H9 (cell line): ENCODE results near the gene C20orf204. TPM values are rescaled to one million over a fixed set of nuclear protein-coding genes. Genes with fewer than 3 reads are reported as not detected.

Experiments used
- DNase-seq: peaks from one replicate; pipeline ENCODE4 v3.0.0-alpha.2; 2017
- H2AFZ ChIP-seq: one replicate; pipeline ENCODE4 v1.6.1; 2013; ENCODE audit warnings: mild to moderate bottlenecking, low read length, control low read depth, moderate library complexity
- H2AK5ac ChIP-seq: 2 replicates; pipeline ENCODE4 v1.6.1; 2013; ENCODE audit warnings: low read length, control low read depth, mixed read lengths; ENCODE audit not compliant: insufficient read length
- H2BK120ac ChIP-seq: one replicate; pipeline ENCODE4 v1.6.1; 2013; ENCODE audit warnings: low read depth, mild to moderate bottlenecking, low read length, control low read depth, inconsistent platforms; ENCODE audit not compliant: poor library complexity, severe bottlenecking
- H2BK12ac ChIP-seq: 2 replicates; pipeline ENCODE4 v1.6.1; 2013; ENCODE audit warnings: low read length, control low read depth, mixed read lengths, low read depth; ENCODE audit not compliant: insufficient read length
- H2BK15ac ChIP-seq: 2 replicates; pipeline ENCODE4 v1.6.1; 2013; ENCODE audit warnings: low read depth, low read length, control low read depth
- H2BK20ac ChIP-seq: one replicate; pipeline ENCODE4 v1.6.1; 2013; ENCODE audit warnings: low read depth, mild to moderate bottlenecking, low read length, control low read depth, inconsistent platforms; ENCODE audit not compliant: poor library complexity, severe bottlenecking
- H2BK5ac ChIP-seq: 2 replicates; pipeline ENCODE4 v1.6.1; 2013; ENCODE audit warnings: low read length, control low read depth, mixed read lengths; ENCODE audit not compliant: insufficient read length
- H3K14ac ChIP-seq: 2 replicates; pipeline ENCODE4 v1.6.1; 2013; ENCODE audit warnings: low read length, control low read depth; ENCODE audit not compliant: insufficient read depth
- H3K18ac ChIP-seq: 2 replicates; pipeline ENCODE4 v1.6.1; 2013; ENCODE audit warnings: low read depth, mild to moderate bottlenecking, mixed read lengths, low read length, control low read depth; ENCODE audit not compliant: insufficient read length
- H3K23ac ChIP-seq: 2 replicates; pipeline ENCODE4 v1.6.1; 2013; ENCODE audit warnings: low read length, control low read depth, mixed read lengths, low read depth; ENCODE audit not compliant: insufficient read length
- H3K23me2 ChIP-seq: 2 replicates; pipeline ENCODE4 v1.6.1; 2013; ENCODE audit warnings: low read depth, mild to moderate bottlenecking, mixed read lengths, low read length, control low read depth; ENCODE audit not compliant: insufficient read length, poor library complexity, severe bottlenecking
- H3K27ac ChIP-seq: 2 replicates; pipeline ENCODE4 v1.5.1; 2013; ENCODE audit warnings: low read length, control low read depth, mixed read lengths, low read depth; ENCODE audit not compliant: insufficient read length
- H3K27me3 ChIP-seq: 2 replicates; pipeline ENCODE4 v1.6.1; 2013; ENCODE audit warnings: low read length, control low read depth, inconsistent platforms; ENCODE audit not compliant: insufficient read depth
- H3K4ac ChIP-seq: 2 replicates; pipeline ENCODE4 v1.6.1; 2013; ENCODE audit warnings: low read depth, mild to moderate bottlenecking, control low read depth, inconsistent platforms, low read length, moderate library complexity
- H3K4me1 ChIP-seq: 2 replicates; pipeline ENCODE4 v1.6.1; 2013; ENCODE audit warnings: low read length, control low read depth, inconsistent platforms; ENCODE audit not compliant: insufficient read depth
- H3K4me2 ChIP-seq: 2 replicates; pipeline ENCODE4 v1.6.1; 2013; ENCODE audit warnings: low read length, control low read depth, mixed read lengths; ENCODE audit not compliant: insufficient read length, insufficient read depth
- H3K56ac ChIP-seq: 2 replicates; pipeline ENCODE4 v1.6.1; 2013; ENCODE audit warnings: low read depth, mild to moderate bottlenecking, mixed read lengths, low read length, control low read depth; ENCODE audit not compliant: insufficient read length
- H3K79me1 ChIP-seq: 2 replicates; pipeline ENCODE4 v1.6.1; 2013; ENCODE audit warnings: low read depth, mild to moderate bottlenecking, moderate library complexity, low read length, control low read depth, inconsistent platforms; ENCODE audit not compliant: insufficient read depth, poor library complexity, severe bottlenecking
- H3K79me2 ChIP-seq: 2 replicates; pipeline ENCODE4 v1.6.1; 2013; ENCODE audit warnings: low read length, control low read depth, inconsistent platforms; ENCODE audit not compliant: insufficient read depth
- H3K9ac ChIP-seq: 2 replicates; pipeline ENCODE4 v1.6.1; 2013; ENCODE audit warnings: low read length, control low read depth, mixed read lengths; ENCODE audit not compliant: insufficient read length; ENCODE audit errors: extremely low read depth
- H3K9me3 ChIP-seq: one replicate; pipeline ENCODE4 v1.6.1; 2013; ENCODE audit warnings: low read depth, low read length, inconsistent platforms; ENCODE audit not compliant: control insufficient read depth
- H3T11ph ChIP-seq: one replicate; pipeline ENCODE4 v1.6.1; 2013; ENCODE audit warnings: mild to moderate bottlenecking, low read length, control low read depth, inconsistent platforms
- H4K20me1 ChIP-seq: one replicate; pipeline ENCODE4 v1.6.1; 2013; ENCODE audit not compliant: control insufficient read depth, insufficient read length, insufficient read depth
- H4K5ac ChIP-seq: 2 replicates; pipeline ENCODE4 v1.6.1; 2013; ENCODE audit warnings: low read depth, mild to moderate bottlenecking, mixed read lengths, low read length, control low read depth; ENCODE audit not compliant: insufficient read length
- H4K8ac ChIP-seq: replicated peaks from 2 replicates; pipeline ENCODE4 v1.6.1; 2013; ENCODE audit warnings: low read length, control low read depth, mixed read lengths, low read depth; ENCODE audit not compliant: insufficient read length
- H4K91ac ChIP-seq: 2 replicates; pipeline ENCODE4 v1.6.1; 2013; ENCODE audit warnings: low read depth, mild to moderate bottlenecking, moderate library complexity, mixed read lengths, low read length, control low read depth; ENCODE audit not compliant: insufficient read length
- H3K27ac Mint-ChIP-seq, 3 experiments: 2 replicates in 2 of 3; 3 replicates in 1 of 3; pipeline ENCODE4 v1.8.0; 2020 to 2021; ENCODE audit warnings: mixed read lengths in 3 of 3, mild to moderate bottlenecking in 1 of 3, moderate library complexity in 1 of 3
- H3K27me3 Mint-ChIP-seq: 2 replicates; pipeline ENCODE4 v1.8.0; 2021; ENCODE audit warnings: low read depth, mild to moderate bottlenecking, moderate library complexity, mixed read lengths
- H3K36me3 Mint-ChIP-seq, 3 experiments: 2 replicates in 2 of 3; 3 replicates in 1 of 3; pipeline ENCODE4 v1.8.0; 2020 to 2021; ENCODE audit warnings: low read depth in 3 of 3, mixed read lengths in 3 of 3; ENCODE audit not compliant: insufficient read depth in 1 of 3
- H3K4me1 Mint-ChIP-seq, 2 experiments: 2 replicates each; pipeline ENCODE4 v1.8.0; 2020; ENCODE audit warnings: mixed read lengths in 2 of 2
- H3K4me3 Mint-ChIP-seq, 2 experiments: 2 replicates in 1 of 2; 3 replicates in 1 of 2; pipeline ENCODE4 v1.8.0; 2020 to 2021; ENCODE audit warnings: mild to moderate bottlenecking in 2 of 2, mixed read lengths in 2 of 2, moderate library complexity in 1 of 2
- H3K9me3 Mint-ChIP-seq, 2 experiments: 2 replicates in 1 of 2; 3 replicates in 1 of 2; pipeline ENCODE4 v1.8.0; 2020; ENCODE audit warnings: mild to moderate bottlenecking in 2 of 2, mixed read lengths in 2 of 2, moderate library complexity in 1 of 2
- CTCF ChIP-seq: fragments of 200-600 bp; sonication (generic); conservative IDR thresholded peaks from 3 replicates; pipeline ENCODE4 v1.8.0; 2021; ENCODE audit warnings: antibody characterized with exemption, mild to moderate bottlenecking
- WGBS: extraction: QIAGEN DNeasy Blood & Tissue Kit; methylation state at CpG from one replicate; pipeline ENCODE4 v1.1.7; 2013; ENCODE audit warnings: missing lambda C conversion rate, low lambda C conversion rate, mixed read lengths; ENCODE audit not compliant: insufficient read length; ENCODE audit errors: extremely low coverage; 5-methylcytosine and 5-hydroxymethylcytosine counted together
- total RNA-seq: library from RNA; stranded (reverse); gene quantifications from 2 replicates; pipeline ENCODE4 v1.2.1, GENCODE V29; 2021

The C20orf204 gene
- total RNA-seq, 1 experiment from 2014 or later, result 2.2 TPM

- Mint-ChIP-seq H3K9me3 (no peaks in the 10 kb centered on the region), H3K4me1 (no peaks in the 10 kb centered on the region), H3K4me3 (no peak overlapping the region), H3K27ac (no peak overlapping the region), H3K27me3 (no peaks in the 10 kb centered on the region), H3K36me3 (peaks cover 33 to 88% (median 72%) of the 10 kb centered on the region in 3 experiments)
- Histone ChIP-seq H2BK5ac (no peak overlapping the region), H3K4me2 (no peak overlapping the region), H2BK120ac (no peak overlapping the region), H3K27ac (no peak overlapping the region), H3K79me1 (no peaks in the 10 kb centered on the region), H2BK12ac (no peak overlapping the region), H3K9me3 (no peaks in the 10 kb centered on the region), H3K27me3 (no peaks in the 10 kb centered on the region), H4K91ac (no peak overlapping the region), H4K8ac (no peak overlapping the region), H3K4ac (no peak overlapping the region), H3K4me1 (no peaks in the 10 kb centered on the region), H3K14ac (no peak overlapping the region), H3K56ac (no peak overlapping the region), H3K79me2 (no peaks in the 10 kb centered on the region), H3K9ac (no peak overlapping the region), H2BK20ac (no peak overlapping the region), H3K23me2 (no peaks in the 10 kb centered on the region), H4K20me1 (no peaks in the 10 kb centered on the region), H2AFZ (no peak overlapping the region), H4K5ac (no peak overlapping the region), H3T11ph (no peak overlapping the region), H3K23ac (no peak overlapping the region), H2BK15ac (no peak overlapping the region), H3K18ac (no peak overlapping the region), H2AK5ac (no peak overlapping the region)
- no peak for TF ChIP-seq CTCF
- no CpG with 5 or more reads among the region's 38 CpGs for WGBS
- no peak for DNase-seq
Observed at GRCh38 chr20:64029293-64030117, 6.5 kb upstream of the C20orf204 start.
